Measurements from ENCODE around the gene KSR1. TPM values are rescaled to one million over a fixed set of nuclear protein-coding genes. Genes with fewer than 3 reads are reported as not detected.

The KSR1 gene
- polyA plus RNA-seq, 1 experiment = 28.2 TPM

GRCh38 chr17:27519550-27519949 is 63.3 kb downstream of the KSR1 start:
- Histone ChIP-seq H3K9me3 (ENCODE audit: control insufficient read depth, insufficient read depth, low read length) (no peaks in the 10 kb centered on the region), H3K27me3 (ENCODE audit: control insufficient read depth, insufficient read depth, low read length) (no peaks in the 10 kb centered on the region), H3K27ac (ENCODE audit: low read depth, low read length) (no peak overlapping the region), H3K4me3 (ENCODE audit: low read depth, low read length) (no peak overlapping the region)
- ChIA-PET CTCF (no interaction called here), POLR2A (no interaction called here)
- DNase-seq (ENCODE audit: low read depth, low spot score) = no peak
- no peak for TF ChIP-seq CTCF (IDR thresholded peaks at IDR 0.05; ENCODE audit: low read depth, low read length)

- Histone ChIP-seq H3K27me3 (ENCODE audit: control insufficient read depth, insufficient read depth, low read length) (no peaks in the 10 kb centered on the region), H3K27ac (ENCODE audit: low read depth, low read length) (no peak overlapping the region), H3K4me3 (ENCODE audit: low read depth, low read length) (no peak overlapping the region), H3K9me3 (ENCODE audit: control insufficient read depth, insufficient read depth, low read length) (no peaks in the 10 kb centered on the region)
- ChIA-PET POLR2A (no interaction called here), CTCF (no interaction called here)
- TF ChIP-seq CTCF (IDR thresholded peaks at IDR 0.05; ENCODE audit: low read depth, low read length) = no peak
- DNase-seq (ENCODE audit: low read depth, low spot score) = no peak
Measured at GRCh38 chr17:27520491-27521185, 64.4 kb downstream of the KSR1 start.

GRCh38 chr17:27521281-27522027 is 65.2 kb downstream of the KSR1 start:
- no peak for DNase-seq (ENCODE audit: low read depth, low spot score)
- Histone ChIP-seq H3K9me3 (ENCODE audit: control insufficient read depth, insufficient read depth, low read length) (no peaks in the 10 kb centered on the region), H3K4me3 (ENCODE audit: low read depth, low read length) (no peak overlapping the region), H3K27ac (ENCODE audit: low read depth, low read length) (no peak overlapping the region), H3K27me3 (ENCODE audit: control insufficient read depth, insufficient read depth, low read length) (no peaks in the 10 kb centered on the region)
- ChIA-PET POLR2A (interaction anchor here (0.8 kb wide), 1 partner anchor 38 kb away, joined by 4 read pairs; no protein-coding TSS in a partner anchor), CTCF (interaction anchor here (0.6 to 2.1 kb wide), 5 partner anchors 9 to 285 kb away, joined by 3 to 6 read pairs (median 3); no protein-coding TSS in a partner anchor)
- TF ChIP-seq CTCF (IDR thresholded peaks at IDR 0.05; ENCODE audit: low read depth, low read length) = no peak

- no peaks in the 10 kb centered on the region for H3K27me3 ChIP-seq (ENCODE audit: control insufficient read depth, insufficient read depth, low read length)
- no peak for DNase-seq (ENCODE audit: low read depth, low spot score)
- TF ChIP-seq CTCF (IDR thresholded peaks at IDR 0.05; ENCODE audit: low read depth, low read length) = no peak
- no peak overlapping the region for H3K4me3 ChIP-seq (ENCODE audit: low read depth, low read length)
- H3K27ac ChIP-seq (ENCODE audit: low read depth, low read length) = no peak overlapping the region
- no peaks in the 10 kb centered on the region for H3K9me3 ChIP-seq (ENCODE audit: control insufficient read depth, insufficient read depth, low read length)
- ChIA-PET CTCF (interaction anchor here (0.6 to 2.1 kb wide), 4 partner anchors 10 to 285 kb away, joined by 3 to 5 read pairs (median 3); no protein-coding TSS in a partner anchor), POLR2A (interaction anchor here (0.8 kb wide), 1 partner anchor 38 kb away, joined by 4 read pairs; no protein-coding TSS in a partner anchor)
Measured at GRCh38 chr17:27522028-27522635, 65.9 kb downstream of the KSR1 start.

Data from AG04450 (cell line).